Activated effector memory CD4-positive, alpha-beta T cell treated with anti-CD3 and anti-CD28 coated beads, Interleukin-2, amount 50 U/mL, for 16 hours (primary cell): ENCODE measurements around the gene HERC3.

Experiments
- DNase-seq: peaks from one replicate; pipeline ENCODE4 v3.0.0-alpha.2; 2020

The HERC3 gene

GRCh38 chr4:88591787-88592599 is at the start of gene HERC3:
TSS of gene HERC3 (plus strand) at chr4:88592480. CDS start at chr4:88605824, 13,344 bp downstream.
- DNase-seq = peak; percentile 96

GRCh38 chr4:88549815-88550214 is 42.5 kb upstream of the HERC3 start:
- DNase-seq = no peak

- DNase-seq = no peak
Measured at GRCh38 chr4:88567591-88567990, 24.7 kb upstream of the HERC3 start.

- DNase-seq = no peak
Measured at GRCh38 chr4:88570001-88570400, 22.3 kb upstream of the HERC3 start.

GRCh38 chr4:88573276-88573980 is 18.9 kb upstream of the HERC3 start:
- no peak for DNase-seq

- DNase-seq = no peak
Measured at GRCh38 chr4:88573995-88574394, 18.3 kb upstream of the HERC3 start.

GRCh38 chr4:88575186-88575585 is 17.1 kb upstream of the HERC3 start:
- no peak for DNase-seq

GRCh38 chr4:88582493-88582892 is 9.8 kb upstream of the HERC3 start:
- DNase-seq = no peak

GRCh38 chr4:88583631-88584470 is 8.4 kb upstream of the HERC3 start:
- DNase-seq = no peak

GRCh38 chr4:88584471-88584900 is 7.8 kb upstream of the HERC3 start:
- no peak for DNase-seq

GRCh38 chr4:88585917-88586316 is 6.4 kb upstream of the HERC3 start:
- DNase-seq = no peak

GRCh38 chr4:88587306-88587705 is 5.0 kb upstream of the HERC3 start:
- no peak for DNase-seq

GRCh38 chr4:88592600-88593448 is 544 bp downstream of the HERC3 start:
- peak; percentile 95 for DNase-seq

GRCh38 chr4:88597970-88598660 is 5.8 kb downstream of the HERC3 start:
- DNase-seq = no peak

GRCh38 chr4:88599298-88599697 is 7.0 kb downstream of the HERC3 start:
- no peak for DNase-seq

GRCh38 chr4:88599714-88600113 is 7.4 kb downstream of the HERC3 start:
- DNase-seq = no peak

GRCh38 chr4:88600176-88600838 is 8.0 kb downstream of the HERC3 start:
- no peak for DNase-seq

GRCh38 chr4:88604978-88605678 is 12.8 kb downstream of the HERC3 start:
- no peak for DNase-seq

GRCh38 chr4:88605736-88606135 is 13.5 kb downstream of the HERC3 start:
- peak; percentile 71 for DNase-seq

GRCh38 chr4:88606832-88607231 is 14.6 kb downstream of the HERC3 start:
- no peak for DNase-seq
